Large intestine (tissue), 3 donors: Measurements from ENCODE around the gene FRAT2. TPM values are rescaled to one million over a fixed set of nuclear protein-coding genes. Genes with fewer than 3 reads are reported as not detected.
A peak's percentile ranks its signal among the peaks of the same experiment; 100 is the strongest.

ENCODE experiments used
- DNase-seq, 2 donors: peaks; one replicate each; pipeline versions ENCODE4 v3.0.0 to v3.0.0-alpha.2; 2013
- H3K27ac ChIP-seq: one replicate; pipeline ENCODE4 v1.5.1; 2013; ENCODE audit warnings: low read length
- H3K27me3 ChIP-seq: 2 replicates; pipeline ENCODE4 v1.6.1; 2013; ENCODE audit warnings: low read length; ENCODE audit not compliant: control insufficient read depth, insufficient read depth
- H3K36me3 ChIP-seq: 2 replicates; pipeline ENCODE4 v1.6.1; 2013; ENCODE audit warnings: low read length; ENCODE audit not compliant: control insufficient read depth, insufficient read depth
- H3K4me1 ChIP-seq: one replicate; pipeline ENCODE4 v1.6.1; 2013; ENCODE audit warnings: low read length; ENCODE audit not compliant: control insufficient read depth, insufficient read depth
- H3K4me3 ChIP-seq: one replicate; pipeline ENCODE4 v1.5.1; 2013; ENCODE audit warnings: low read length
- H3K9me3 ChIP-seq: one replicate; pipeline ENCODE4 v1.6.1; 2013; ENCODE audit warnings: mild to moderate bottlenecking, low read depth, low read length, moderate library complexity; ENCODE audit not compliant: control insufficient read depth
- WGBS: methylation state at CpG from one replicate; pipeline ENCODE4 v1.1.5; 2013; ENCODE audit warnings: low lambda C conversion rate; ENCODE audit not compliant: insufficient coverage; 5-methylcytosine and 5-hydroxymethylcytosine counted together
- polyA plus RNA-seq: library from polyadenylated mRNA; unstranded; fragments of 120-200 nt; gene quantifications from one replicate; pipeline ENCODE4 v1.2.1, GENCODE V29; 2013

FRAT2 gene
- polyA plus RNA-seq, 1 donor = 26.0 TPM

DNA sequence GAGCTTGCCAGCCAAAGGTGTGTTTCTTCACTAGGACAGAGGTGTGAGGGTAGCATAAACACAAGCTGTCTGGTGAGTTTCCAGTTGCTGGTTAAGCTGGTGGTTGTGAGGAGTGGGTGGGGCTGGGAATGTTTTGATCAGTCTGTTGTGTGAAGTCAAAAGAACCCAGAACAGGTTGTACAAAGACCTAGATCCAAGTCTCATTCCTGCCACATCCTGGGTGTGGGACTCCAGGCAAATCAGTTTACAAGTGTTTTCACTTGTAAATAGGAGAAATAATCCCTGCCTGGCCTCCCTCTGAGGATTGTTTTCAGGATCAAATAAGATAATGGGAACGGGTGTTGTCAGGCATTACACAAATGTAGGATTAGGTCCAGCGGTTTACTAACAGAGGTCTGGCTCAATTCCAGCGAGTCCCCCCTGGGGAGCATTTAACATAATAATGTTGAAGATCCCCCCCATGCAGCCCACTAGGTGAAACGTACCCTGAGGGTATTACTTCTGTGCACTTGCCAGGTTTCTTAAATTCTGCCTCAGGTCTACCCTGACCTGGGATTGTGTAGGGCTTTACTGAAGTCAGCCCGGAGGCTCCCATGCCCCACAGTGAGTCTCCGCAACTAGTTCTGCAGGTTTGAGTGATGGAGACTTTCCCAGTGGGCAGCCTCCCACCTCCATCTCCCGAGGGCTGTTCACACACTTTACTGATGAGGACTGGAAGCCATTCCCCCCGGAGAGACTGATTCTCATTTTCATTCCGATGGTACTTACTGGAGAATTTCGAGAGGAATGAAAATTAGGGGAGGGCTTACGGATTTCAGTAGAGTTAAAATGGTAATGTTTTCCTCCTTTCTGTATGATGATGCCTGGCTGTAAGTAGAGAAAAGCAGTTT lies 2.7 kb upstream of the FRAT2 start:
- no peaks in the 10 kb centered on the region for H3K36me3 ChIP-seq
- no peak overlapping the region for H3K4me3 ChIP-seq
- 60% methylated on average over 1 of the region's 11 CpGs for WGBS
- peaks cover 12% of the 10 kb centered on the region for H3K27me3 ChIP-seq
- peak in 1 of 2 donors; percentile 73 for DNase-seq
- no peak overlapping the region for H3K27ac ChIP-seq
- H3K4me1 ChIP-seq = peaks cover 12% of the 10 kb centered on the region
- no peaks in the 10 kb centered on the region for H3K9me3 ChIP-seq

DNA sequence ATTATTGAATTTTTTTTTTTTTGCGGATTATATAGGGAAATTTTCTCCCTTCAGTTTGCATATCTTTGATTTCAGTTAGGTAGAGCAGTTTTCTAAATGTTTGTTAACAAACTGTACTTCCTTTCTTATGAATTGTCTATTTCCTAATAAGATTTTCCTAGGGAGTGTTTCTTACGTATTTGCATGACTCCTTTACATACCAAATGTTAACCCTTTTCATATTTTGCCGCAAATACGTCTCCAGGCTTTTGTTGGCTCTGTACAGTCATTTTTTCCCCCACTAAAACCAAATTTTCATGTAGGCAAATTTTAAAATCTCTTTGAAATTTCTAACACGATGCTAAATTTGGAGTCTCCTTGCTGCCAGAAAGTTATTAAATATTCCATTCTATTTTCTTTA lies 1.9 kb upstream of the FRAT2 start:
- H3K4me1 ChIP-seq = peaks cover 14% of the 10 kb centered on the region
- peaks cover 12% of the 10 kb centered on the region for H3K27me3 ChIP-seq
- H3K4me3 ChIP-seq = no peak overlapping the region
- WGBS = 29% methylated on average over 3 of the region's 5 CpGs
- no peak overlapping the region for H3K27ac ChIP-seq
- H3K9me3 ChIP-seq = no peaks in the 10 kb centered on the region
- no peaks in the 10 kb centered on the region for H3K36me3 ChIP-seq
- DNase-seq = no peak

DNA sequence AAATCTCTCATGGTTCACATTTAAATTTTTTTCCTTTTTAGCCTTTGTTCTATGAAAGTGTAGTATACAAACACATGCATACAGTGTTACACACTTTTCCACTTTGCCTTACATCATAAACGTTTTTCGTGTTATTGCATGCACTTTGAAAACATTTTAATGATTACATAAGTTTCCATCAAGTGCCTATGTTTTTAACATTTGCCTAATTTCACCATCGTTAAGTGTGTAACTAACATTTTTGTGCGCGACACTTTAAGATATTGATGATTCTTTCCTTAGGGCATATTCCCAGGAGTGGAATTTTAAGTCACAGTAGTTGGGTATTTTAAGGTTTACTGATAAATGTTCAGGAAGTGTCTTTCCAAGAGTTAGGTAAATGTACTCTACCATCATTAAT lies 1.5 kb upstream of the FRAT2 start:
- no peak overlapping the region for H3K27ac ChIP-seq
- peaks cover 12% of the 10 kb centered on the region for H3K27me3 ChIP-seq
- DNase-seq = no peak
- H3K4me3 ChIP-seq = no peak overlapping the region
- peaks cover 18% of the 10 kb centered on the region for H3K4me1 ChIP-seq
- H3K9me3 ChIP-seq = no peaks in the 10 kb centered on the region
- WGBS = 88% methylated on average over 2 of the region's 5 CpGs
- H3K36me3 ChIP-seq = no peaks in the 10 kb centered on the region

DNA sequence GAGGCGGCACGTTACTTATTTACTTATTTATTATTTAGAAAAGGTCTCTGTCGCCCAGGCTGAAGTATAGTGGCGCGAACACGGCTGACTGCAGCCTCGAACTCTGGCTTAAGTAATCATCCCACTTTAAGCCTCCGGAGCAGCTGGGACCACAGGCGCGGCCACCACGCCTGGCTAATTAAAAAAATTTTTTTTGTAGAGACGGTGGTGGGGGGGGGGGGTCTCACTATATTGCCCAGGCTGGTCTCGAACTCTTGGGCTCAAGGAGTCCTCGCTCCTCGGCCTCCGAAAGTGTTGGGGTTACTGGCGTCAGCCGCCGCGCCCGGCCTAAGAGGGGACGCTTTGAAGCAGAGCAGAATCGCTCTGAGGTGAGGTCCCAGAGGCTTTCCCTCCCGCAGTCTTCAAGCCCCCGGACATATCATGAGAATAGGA lies 675 bp upstream of the FRAT2 start:
- no peak overlapping the region for H3K27ac ChIP-seq

DNA sequence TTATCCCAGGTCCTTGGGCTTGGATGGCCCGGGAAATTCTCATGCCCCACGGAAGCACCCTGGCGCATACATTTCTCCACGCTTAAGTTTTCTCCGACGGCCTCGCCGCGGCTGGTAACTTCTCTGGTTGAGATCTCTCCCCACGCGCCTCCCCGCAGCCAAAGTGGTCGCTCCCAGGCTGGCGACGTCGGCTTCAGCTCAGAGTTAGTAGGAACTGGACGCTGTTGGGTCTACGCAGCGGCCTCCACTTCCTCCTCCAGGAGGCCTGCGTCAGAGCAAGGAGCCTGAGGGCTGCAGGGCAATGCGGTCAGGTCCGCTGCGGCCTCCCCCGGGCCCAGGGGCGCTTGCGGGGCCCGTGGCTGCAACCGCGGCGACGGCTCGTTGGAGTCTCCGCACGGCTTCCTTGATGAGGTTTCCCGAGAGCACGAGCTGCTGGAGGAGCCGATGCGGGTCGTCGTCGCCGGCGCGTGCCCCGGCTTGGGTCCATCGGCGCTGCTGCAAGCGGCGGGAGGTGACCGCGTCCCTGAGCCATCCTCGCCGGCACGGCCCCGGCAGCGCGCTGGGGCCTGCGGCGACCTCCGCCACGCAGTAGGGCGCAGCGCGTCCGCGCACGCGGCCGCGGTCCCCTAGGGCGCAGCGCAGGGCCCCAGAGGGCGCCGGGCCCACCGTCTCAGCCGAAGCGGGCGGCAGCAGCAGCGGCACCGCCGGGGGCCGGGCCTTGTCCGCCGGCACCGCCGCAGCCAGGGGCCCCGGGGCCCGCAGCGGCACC lies 744 bp downstream of the FRAT2 start:
- Histone ChIP-seq H3K36me3 (peaks cover 9% of the 10 kb centered on the region), H3K4me1 (peaks cover 26% of the 10 kb centered on the region), H3K4me3 (peak overlapping the region; percentile 73), H3K27me3 (peaks cover 12% of the 10 kb centered on the region), H3K9me3 (no peaks in the 10 kb centered on the region), H3K27ac (peak overlapping the region; percentile 82)
- peak in 1 of 2 donors; percentile 77 for DNase-seq
- WGBS = no CpG with 5 or more reads among the region's 89 CpGs

More for the DNA sequence above, 675 bp upstream of the FRAT2 start:
- H3K9me3 ChIP-seq = no peaks in the 10 kb centered on the region
- DNase-seq = no peak
- H3K4me3 ChIP-seq = peak overlapping the region; percentile 68
- H3K36me3 ChIP-seq = peaks cover under 1% of the 10 kb centered on the region
- H3K4me1 ChIP-seq = peaks cover 20% of the 10 kb centered on the region
- H3K27me3 ChIP-seq = peaks cover 12% of the 10 kb centered on the region
- no CpG with 5 or more reads among the region's 25 CpGs for WGBS

DNA sequence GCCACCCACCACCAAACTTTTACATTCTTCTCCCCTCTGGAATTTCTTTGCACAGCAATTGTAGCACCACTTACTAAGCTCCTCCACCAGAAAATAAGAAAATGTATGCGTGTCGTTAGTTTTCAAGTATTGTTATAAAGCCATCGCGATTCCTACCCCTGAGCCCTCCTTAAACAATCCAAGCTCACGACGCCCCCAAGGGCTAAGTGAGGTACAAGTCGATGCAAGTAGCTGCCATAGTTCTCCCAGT lies 1.3 kb downstream of the FRAT2 start:
- Histone ChIP-seq H3K4me1 (peaks cover 31% of the 10 kb centered on the region), H3K27ac (peak overlapping the region; percentile 82), H3K27me3 (peaks cover 12% of the 10 kb centered on the region), H3K36me3 (peaks cover 9% of the 10 kb centered on the region), H3K9me3 (no peaks in the 10 kb centered on the region), H3K4me3 (peak overlapping the region; percentile 73)
- no CpG with 5 or more reads among the region's 7 CpGs for WGBS
- no peak for DNase-seq

DNA sequence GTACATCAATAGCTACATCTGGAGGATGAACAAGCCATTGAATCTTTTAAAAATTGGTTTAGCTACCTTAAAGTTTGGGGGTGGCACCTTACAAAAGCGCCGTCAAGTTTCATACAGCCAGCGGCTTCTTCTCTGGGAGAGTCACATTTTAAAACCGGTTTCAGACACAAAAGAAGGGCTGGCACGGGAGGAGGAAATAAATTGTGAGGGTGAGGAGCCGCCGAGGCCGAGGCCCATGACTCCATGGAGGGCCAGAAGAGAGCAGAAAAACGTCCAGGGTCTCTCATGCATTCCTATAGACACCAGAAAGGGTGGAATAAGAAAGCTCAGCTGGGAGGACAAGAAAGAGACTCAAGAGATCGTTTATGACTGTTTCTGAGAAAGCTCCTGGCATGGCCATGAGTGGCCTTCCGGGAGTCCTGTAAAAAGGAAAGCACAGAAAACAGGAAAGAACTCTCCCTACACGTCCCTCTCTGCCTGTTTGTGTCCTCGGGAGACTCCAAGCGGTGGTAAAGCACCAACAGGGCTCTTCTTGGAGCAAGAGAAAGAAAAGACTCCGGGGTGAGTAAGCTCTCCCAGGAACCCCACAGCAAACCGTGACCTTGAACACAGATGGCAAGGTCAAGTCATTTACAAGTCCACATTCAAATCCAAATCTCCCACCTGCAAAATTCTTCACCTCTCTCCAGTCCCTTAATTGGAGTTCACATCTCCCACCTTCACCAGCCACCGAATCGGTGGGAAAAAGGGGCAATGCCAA lies 1.8 kb downstream of the FRAT2 start:
- H3K4me3 ChIP-seq = peak overlapping the region; percentile 73

DNA sequence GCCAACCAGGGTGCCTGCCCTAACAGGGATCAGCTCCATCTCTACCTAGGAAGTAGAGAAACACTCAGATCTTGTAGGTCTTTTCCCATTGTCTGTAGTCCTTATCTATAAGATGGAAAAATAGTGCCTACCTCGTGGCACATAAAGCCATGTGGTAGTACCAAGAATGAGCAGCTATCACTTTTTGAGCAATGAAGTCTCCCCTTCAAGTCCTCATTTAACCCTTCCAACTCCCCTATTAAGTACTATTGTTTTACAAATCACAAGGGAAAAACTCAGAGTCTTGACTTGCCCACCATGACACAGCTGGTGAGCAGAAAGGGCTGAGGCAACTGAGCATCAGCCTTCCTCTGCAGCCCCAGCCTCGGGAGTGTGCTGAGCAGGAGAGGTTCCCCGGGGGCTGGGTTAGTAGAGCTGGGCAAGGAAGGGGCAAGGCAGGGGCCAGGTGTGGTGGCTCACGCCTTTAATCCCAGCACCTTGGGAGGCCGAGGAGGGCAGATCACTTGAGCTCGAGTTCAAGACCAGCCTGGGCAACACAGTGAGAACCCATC lies 3.3 kb downstream of the FRAT2 start:
- WGBS = no CpG with 5 or more reads among the region's 6 CpGs
- Histone ChIP-seq H3K27me3 (peaks cover 5% of the 10 kb centered on the region), H3K36me3 (peaks cover 9% of the 10 kb centered on the region), H3K4me1 (peaks cover 37% of the 10 kb centered on the region), H3K27ac (peak overlapping the region; percentile 82), H3K4me3 (peak overlapping the region; percentile 2), H3K9me3 (no peaks in the 10 kb centered on the region)
- DNase-seq = no peak

More for the DNA sequence above, 1.8 kb downstream of the FRAT2 start:
- H3K27me3 ChIP-seq = peaks cover 12% of the 10 kb centered on the region
- WGBS = no CpG with 5 or more reads among the region's 18 CpGs
- peak overlapping the region; percentile 82 for H3K27ac ChIP-seq
- peaks cover 9% of the 10 kb centered on the region for H3K36me3 ChIP-seq
- peaks cover 36% of the 10 kb centered on the region for H3K4me1 ChIP-seq
- peak; percentile 71 to 87 for DNase-seq
- H3K9me3 ChIP-seq = no peaks in the 10 kb centered on the region

DNA sequence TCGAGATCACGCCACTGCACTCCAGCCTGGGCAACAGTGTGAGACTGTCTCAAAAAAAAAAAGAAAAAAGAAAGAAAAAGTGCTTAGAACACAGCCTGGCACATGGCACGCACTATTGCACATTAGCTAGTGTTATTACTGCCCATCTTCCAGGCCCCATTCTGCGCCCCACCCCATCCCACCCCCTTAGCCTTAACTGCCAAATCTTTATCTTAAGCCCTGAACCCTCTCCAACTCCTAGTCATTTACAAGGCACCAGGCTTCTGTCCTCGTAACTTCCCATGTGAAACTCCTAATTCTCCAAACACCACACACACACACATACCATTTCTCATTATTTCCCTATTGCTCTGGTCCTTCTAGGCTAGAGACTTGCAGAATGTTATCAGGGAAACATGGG lies 4.8 kb downstream of the FRAT2 start:
- Histone ChIP-seq H3K27ac (no peak overlapping the region), H3K4me1 (peaks cover 33% of the 10 kb centered on the region), H3K4me3 (no peak overlapping the region), H3K36me3 (peaks cover 9% of the 10 kb centered on the region), H3K9me3 (no peaks in the 10 kb centered on the region), H3K27me3 (no peaks in the 10 kb centered on the region)
- WGBS = 77% methylated on average over 2 of the region's 5 CpGs
- no peak for DNase-seq
